ENCODE results near the gene SLC16A14. TPM values are rescaled to one million over a fixed set of nuclear protein-coding genes. Genes with fewer than 3 reads are reported as not detected.

SLC16A14 gene
- total RNA-seq, 2 experiments from 2014 or later: 1.0 to 1.2 TPM

- Mint-ChIP-seq H3K27me3 (peaks cover 2% of the 10 kb centered on the region), H3K27ac (no peak overlapping the region), H3K9me3 (no peaks in the 10 kb centered on the region), H3K4me3 (peak overlapping the region; percentile 15), H3K36me3 (no peaks in the 10 kb centered on the region), H3K4me1 (peaks cover 10% of the 10 kb centered on the region)
- peak; percentile 71 for DNase-seq
These were observed 60.6 kb downstream of the SLC16A14 start for GRCh38 chr2:230007931-230008707.

GRCh38 chr2:230000118-230000841 lies 68.4 kb downstream of the SLC16A14 start:
- Mint-ChIP-seq H3K36me3 (peaks cover 2% of the 10 kb centered on the region), H3K27ac (peak overlapping the region; percentile 38), H3K27me3 (no peaks in the 10 kb centered on the region), H3K4me1 (peaks cover 3% of the 10 kb centered on the region), H3K4me3 (no peak overlapping the region), H3K9me3 (no peaks in the 10 kb centered on the region)
- no peak for DNase-seq

GRCh38 chr2:229997565-229997964 lies 71.2 kb downstream of the SLC16A14 start:
- no peak for DNase-seq
- Mint-ChIP-seq H3K36me3 (peaks cover 2% of the 10 kb centered on the region), H3K27ac (no peak overlapping the region), H3K4me1 (peaks cover 3% of the 10 kb centered on the region), H3K27me3 (no peaks in the 10 kb centered on the region), H3K9me3 (no peaks in the 10 kb centered on the region), H3K4me3 (no peak overlapping the region)

- H3K36me3 Mint-ChIP-seq: peaks cover 2% of the 10 kb centered on the region
- H3K4me1 Mint-ChIP-seq: peaks cover 3% of the 10 kb centered on the region
- no peaks in the 10 kb centered on the region for H3K9me3 Mint-ChIP-seq
- DNase-seq: no peak
- no peak overlapping the region for H3K27ac Mint-ChIP-seq
- H3K27me3 Mint-ChIP-seq: no peaks in the 10 kb centered on the region
- H3K4me3 Mint-ChIP-seq: no peak overlapping the region
These were observed 72.4 kb downstream of the SLC16A14 start for GRCh38 chr2:229996320-229996719.

GRCh38 chr2:229993236-229993635 lies 75.5 kb downstream of the SLC16A14 start:
- Mint-ChIP-seq H3K4me1 (no peaks in the 10 kb centered on the region), H3K27ac (no peak overlapping the region), H3K36me3 (peaks cover 2% of the 10 kb centered on the region), H3K4me3 (no peak overlapping the region), H3K27me3 (no peaks in the 10 kb centered on the region), H3K9me3 (no peaks in the 10 kb centered on the region)
- DNase-seq: no peak

Other genes starting within 250 kb of the SLC16A14 start
- gene TRIP12, start 146.9 kb downstream of the SLC16A14 start, total RNA-seq: 100 to 1,000 TPM; 227 to 262 TPM
- 1 to 10 TPM; 1.1 to 1.3 TPM for gene FBXO36, start 146.4 kb downstream of the SLC16A14 start, total RNA-seq
- gene SP110, start 151.1 kb upstream of the SLC16A14 start, total RNA-seq: 10 to 100 TPM; 81.8 to 87.6 TPM
- gene SP140, start 156.8 kb upstream of the SLC16A14 start, total RNA-seq: 10 to 100 TPM; 42.7 to 46.8 TPM

All from activated naive CD8-positive, alpha-beta T cell treated with anti-CD3 and anti-CD28 coated beads for 36 hours (primary cell).